Measurements from ENCODE around the gene DLG3.

Gene DLG3

GRCh38 chrX:70525733-70526132 lies 81.1 kb downstream of the DLG3 start:
- DNase-seq (ENCODE audit: low read depth) = no peak

- no peak for DNase-seq (ENCODE audit: low read depth)
Measured at GRCh38 chrX:70527053-70527452, 82.4 kb downstream of the DLG3 start.

- DNase-seq (ENCODE audit: low read depth) = no peak
Measured at GRCh38 chrX:70527610-70528345, 83.1 kb downstream of the DLG3 start.

GRCh38 chrX:70535198-70535597 lies 90.6 kb downstream of the DLG3 start:
- no peak for DNase-seq (ENCODE audit: low read depth)

GRCh38 chrX:70549429-70549828 lies 104.8 kb downstream of the DLG3 start:
- no peak for DNase-seq (ENCODE audit: low read depth)

- no peak for DNase-seq (ENCODE audit: low read depth)
Measured at GRCh38 chrX:70552130-70552704, 107.6 kb downstream of the DLG3 start.

GRCh38 chrX:70553516-70553915 lies 108.9 kb downstream of the DLG3 start:
- DNase-seq (ENCODE audit: low read depth) = no peak

- no peak for DNase-seq (ENCODE audit: low read depth)
Measured at GRCh38 chrX:70554081-70554480, 109.4 kb downstream of the DLG3 start.

GRCh38 chrX:70554523-70554922 lies 109.9 kb downstream of the DLG3 start:
- DNase-seq (ENCODE audit: low read depth) = no peak

GRCh38 chrX:70554948-70555347 lies 110.3 kb downstream of the DLG3 start:
- no peak for DNase-seq (ENCODE audit: low read depth)

Measured in stimulated activated CD8-positive, alpha-beta memory T cell treated with anti-CD3 and anti-CD28 coated beads, Interleukin-4, amount 100 ng/mL, for 24 hours (primary cell).